Activated CD8-positive, alpha-beta memory T cell treated with anti-CD3 and anti-CD28 coated beads for 36 hours (primary cell): ENCODE data around the gene TTYH2. TPM values are rescaled to one million over a fixed set of nuclear protein-coding genes. Genes with fewer than 3 reads are reported as not detected.

Experiments
- CTCF ChIA-PET: fragments of 350-600 bp; sonication (Branson Sonifier 250); formaldehyde crosslinking; loops from one replicate; lab custom pipeline; 2021; ENCODE audit warnings: antibody characterized with exemption; lab: Charles Lee
- POLR2A ChIA-PET: fragments of 350-600 bp; sonication (Branson Sonifier 250); formaldehyde crosslinking; loops from one replicate; lab custom pipeline; 2021; ENCODE audit warnings: antibody characterized with exemption; lab: Charles Lee
- total RNA-seq, 2 experiments: library from RNA; stranded (reverse); gene quantifications; one replicate each; pipeline ENCODE4 v1.2.3, GENCODE V29; 2021

TTYH2 gene
- total RNA-seq, 2 experiments from 2014 or later: 15.2 to 16.0 TPM

- POLR2A ChIA-PET: no interaction called here
- CTCF ChIA-PET: no interaction called here
These were observed 76.3 kb downstream of the TTYH2 start for GRCh38 chr17:74289688-74290087.

GRCh38 chr17:74290340-74290739, 77.0 kb downstream of the TTYH2 start:
- CTCF ChIA-PET: no interaction called here
- POLR2A ChIA-PET: interaction anchor here (0.6 kb wide), 1 partner anchor 79 kb away, joined by 3 read pairs; no protein-coding TSS in a partner anchor

GRCh38 chr17:74292495-74292894, 79.1 kb downstream of the TTYH2 start:
- ChIA-PET POLR2A (no interaction called here), CTCF (interaction anchor here (0.7 kb wide), 2 partner anchors 9 to 89 kb away, joined by 3 read pairs; no protein-coding TSS in a partner anchor)

- POLR2A ChIA-PET: interaction anchor here (0.7 kb wide), 1 partner anchor 44 kb away, joined by 9 read pairs; no protein-coding TSS in a partner anchor
These were observed 82.5 kb downstream of the TTYH2 start for GRCh38 chr17:74295625-74296547.

GRCh38 chr17:74296548-74296936, 83.2 kb downstream of the TTYH2 start:
- CTCF ChIA-PET: interaction anchor here (0.7 to 1.4 kb wide), 5 partner anchors 14 to 341 kb away, joined by 3 to 7 read pairs (median 3); partner anchors contain the start of gene TTYH2
- POLR2A ChIA-PET: interaction anchor here (0.7 kb wide), 1 partner anchor 45 kb away, joined by 9 read pairs; no protein-coding TSS in a partner anchor

More at GRCh38 chr17:74295625-74296547, 82.5 kb downstream of the TTYH2 start:
- CTCF ChIA-PET: interaction anchor here (0.5 to 1.4 kb wide), 5 partner anchors 13 to 341 kb away, joined by 3 to 7 read pairs (median 3); partner anchors contain the start of gene TTYH2

- POLR2A ChIA-PET: no interaction called here
- CTCF ChIA-PET: interaction anchor here (0.9 to 2.5 kb wide), 8 partner anchors 16 to 160 kb away, joined by 3 to 8 read pairs (median 6); partner anchors contain the start of genes BTBD17 and GPR142
These were observed 84.6 kb downstream of the TTYH2 start for GRCh38 chr17:74297941-74298340.

GRCh38 chr17:74298778-74299177, 85.4 kb downstream of the TTYH2 start:
- CTCF ChIA-PET: interaction anchor here (0.9 to 2.5 kb wide), 8 partner anchors 54 to 161 kb away, joined by 3 to 8 read pairs (median 6); partner anchors contain the start of genes BTBD17 and GPR142
- POLR2A ChIA-PET: no interaction called here

GRCh38 chr17:74299226-74300009, 86.0 kb downstream of the TTYH2 start:
- ChIA-PET CTCF (interaction anchor here (0.8 to 2.5 kb wide), 10 partner anchors 18 to 169 kb away, joined by 3 to 8 read pairs (median 6); partner anchors contain the start of genes BTBD17, GPR142 and RPL38), POLR2A (no interaction called here)

- POLR2A ChIA-PET: no interaction called here
- CTCF ChIA-PET: interaction anchor here (0.6 to 2.1 kb wide), 7 partner anchors 8 to 134 kb away, joined by 3 to 10 read pairs (median 3); partner anchors contain the start of gene KIF19
These were observed 89.9 kb downstream of the TTYH2 start for GRCh38 chr17:74303305-74303704.

GRCh38 chr17:74304184-74304583, 90.8 kb downstream of the TTYH2 start:
- ChIA-PET POLR2A (interaction anchor here (0.7 kb wide), 1 partner anchor 176 kb away, joined by 7 read pairs; no protein-coding TSS in a partner anchor), CTCF (interaction anchor here (1.0 to 2.1 kb wide), 3 partner anchors 48 to 57 kb away, joined by 3 to 10 read pairs (median 5); no protein-coding TSS in a partner anchor)

- ChIA-PET CTCF (interaction anchor here (0.7 to 1.4 kb wide), 5 partner anchors 18 to 62 kb away, joined by 3 to 5 read pairs (median 3); no protein-coding TSS in a partner anchor), POLR2A (no interaction called here)
These were observed 92.7 kb downstream of the TTYH2 start for GRCh38 chr17:74305865-74306654.

- ChIA-PET CTCF (interaction anchor here (0.9 to 1.6 kb wide), 2 partner anchors 7 to 41 kb away, joined by 3 read pairs; no protein-coding TSS in a partner anchor), POLR2A (no interaction called here)
These were observed 94.8 kb downstream of the TTYH2 start for GRCh38 chr17:74307984-74308773.

- CTCF ChIA-PET: interaction anchor here (1.6 kb wide), 1 partner anchor 9 kb away, joined by 3 read pairs; no protein-coding TSS in a partner anchor
- POLR2A ChIA-PET: no interaction called here
These were observed 96.5 kb downstream of the TTYH2 start for GRCh38 chr17:74309902-74310301.
